ENCODE measurements around the gene RAB8B.
"Not testable (repeated sequence)": the region's sequence is repeated elsewhere in the genome, so short reads cannot be mapped to it uniquely, and the experiment has no call there.

RAB8B gene

DNA sequence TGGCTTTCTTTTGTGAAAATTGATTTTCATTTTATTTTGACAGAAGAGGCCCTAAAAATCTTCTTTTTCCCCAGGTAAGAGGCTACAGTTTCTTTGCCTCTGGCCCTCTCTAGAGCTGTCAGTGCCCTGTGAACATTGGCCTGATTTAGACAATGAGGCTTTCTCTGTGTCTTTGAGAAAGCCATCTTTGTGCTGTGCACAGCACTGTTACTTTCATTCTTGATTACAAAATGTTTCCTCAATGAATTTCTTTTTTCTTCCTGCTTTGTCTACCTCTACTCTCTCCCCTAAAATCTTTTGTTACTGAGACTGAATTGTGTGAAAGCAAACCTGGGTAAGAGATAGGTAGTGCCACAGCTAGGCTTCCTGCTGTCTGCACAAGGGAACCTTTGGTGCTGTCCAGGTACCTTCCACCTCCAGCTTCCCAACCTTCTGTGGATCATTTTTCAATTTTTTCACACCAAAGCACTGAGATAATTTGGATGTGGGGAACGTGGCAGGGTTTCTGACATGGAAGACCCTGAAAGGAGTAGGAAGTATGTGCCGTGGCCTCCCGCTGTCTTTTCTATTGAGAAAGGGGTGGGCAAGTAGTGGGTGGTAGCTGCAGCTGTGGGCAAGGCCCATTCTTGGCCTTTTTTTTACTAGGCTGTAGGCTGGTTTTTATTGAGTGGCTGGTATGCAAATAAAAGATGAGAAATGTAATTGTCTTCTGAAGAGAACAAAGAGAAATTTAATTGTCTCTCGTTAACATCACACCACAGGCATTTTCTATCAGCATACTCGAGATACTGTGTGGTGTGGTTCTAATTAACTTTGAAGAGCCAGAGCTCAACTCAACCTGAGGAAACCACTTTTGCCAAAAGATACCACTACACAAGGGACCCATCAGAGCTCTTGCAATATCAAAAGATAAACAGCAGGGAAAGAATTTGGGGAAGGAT is 21.0 kb downstream of the RAB8B start:
- peak; percentile 33 for DNase-seq

DNA sequence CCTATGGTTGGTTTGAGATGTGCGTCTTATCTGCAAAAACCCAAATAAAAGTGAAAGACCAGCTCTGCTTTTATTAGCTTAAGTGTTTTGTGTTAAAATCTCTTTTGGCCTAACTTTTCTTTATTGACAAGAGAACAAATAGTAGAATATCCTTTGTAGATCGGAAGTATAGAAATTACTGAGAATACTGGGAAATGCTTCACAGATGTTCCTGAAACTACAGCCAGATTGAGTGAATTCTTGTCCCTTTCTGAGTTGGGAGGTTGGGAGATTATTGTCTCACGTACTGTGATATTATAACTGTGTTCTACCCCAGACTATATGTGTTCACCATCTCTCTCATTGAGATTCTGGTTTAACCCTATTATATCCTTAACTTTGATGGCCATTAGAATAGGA is 21.7 kb downstream of the RAB8B start:
- no peak for DNase-seq

GRCh38 chr15:63211549-63211948 is 22.1 kb downstream of the RAB8B start:
- DNase-seq: no peak

GRCh38 chr15:63212050-63213004 is 22.9 kb downstream of the RAB8B start:
- no peak for DNase-seq

GRCh38 chr15:63218100-63218808 is 28.8 kb downstream of the RAB8B start:
- DNase-seq: no peak

DNA sequence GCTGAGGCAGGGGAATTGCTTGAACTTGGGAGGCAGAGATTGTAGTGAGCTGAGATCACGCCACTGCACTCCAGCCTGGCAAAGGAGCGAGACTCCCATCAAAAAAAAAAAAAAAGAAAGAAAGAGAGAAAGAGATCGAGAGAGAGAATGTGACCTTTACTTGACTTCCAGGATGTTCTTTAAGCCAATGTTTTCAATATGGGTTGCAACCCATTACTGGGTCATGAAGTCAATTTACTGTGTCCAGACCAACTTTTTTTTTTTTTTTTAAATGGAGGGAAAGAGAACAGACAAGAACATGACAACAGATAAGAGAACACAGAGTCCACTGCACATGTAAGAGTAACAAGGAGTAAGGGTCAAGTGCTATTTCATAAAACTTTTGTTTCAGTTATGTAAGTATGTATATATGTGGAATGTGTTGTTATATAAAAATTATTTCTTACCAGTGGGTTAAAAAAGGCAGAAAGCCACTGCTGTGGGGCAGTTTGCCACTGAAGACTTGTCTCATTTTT is 29.8 kb downstream of the RAB8B start:
- DNase-seq: no peak

GRCh38 chr15:63221346-63221745 is 31.9 kb downstream of the RAB8B start:
- DNase-seq: no peak

DNA sequence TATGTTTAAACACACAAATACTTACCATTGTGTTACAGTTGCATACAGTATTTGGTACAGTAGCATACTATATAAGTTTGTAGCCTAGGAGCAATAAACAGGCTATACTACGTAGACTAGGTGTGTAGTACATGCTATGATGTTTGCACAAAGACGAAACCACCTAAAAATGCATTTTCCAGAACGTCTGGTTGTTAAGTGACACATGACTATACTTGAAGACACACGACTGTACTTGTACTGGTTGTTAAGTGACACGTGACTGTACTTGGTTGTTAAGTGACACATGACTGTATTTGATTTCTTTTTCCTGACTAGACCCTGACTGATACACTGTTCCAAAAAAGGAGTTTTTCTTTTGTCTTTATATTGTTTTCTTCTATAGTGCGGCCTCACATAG is 34.1 kb downstream of the RAB8B start:
- DNase-seq: no peak

- no peak for DNase-seq
Measured at GRCh38 chr15:63225381-63225780, 36.0 kb downstream of the RAB8B start.

GRCh38 chr15:63226155-63226883 is 36.9 kb downstream of the RAB8B start:
- DNase-seq: no peak

- no peak for DNase-seq
Measured at GRCh38 chr15:63226966-63227401, 37.6 kb downstream of the RAB8B start.

DNA sequence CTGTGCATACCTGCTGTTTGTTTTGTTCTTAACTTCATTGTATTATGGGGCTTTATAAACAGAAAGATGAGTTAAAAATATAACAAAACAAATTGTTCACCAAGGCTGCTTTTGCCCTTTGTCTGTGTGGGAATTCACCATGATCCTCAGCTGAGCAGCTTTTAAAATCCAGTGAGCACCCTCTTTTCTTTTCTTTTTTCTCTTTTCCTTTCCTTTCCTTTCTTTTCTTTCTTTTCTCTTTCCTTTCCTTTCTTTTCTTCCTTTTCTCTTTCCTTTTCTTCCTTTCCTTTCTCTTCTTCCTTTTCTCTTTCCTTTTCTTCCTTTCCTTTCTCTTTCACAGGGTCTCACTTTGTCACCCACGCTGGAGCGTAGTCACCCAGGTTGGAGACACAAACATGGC is 38.3 kb downstream of the RAB8B start:
- no peak for DNase-seq

- DNase-seq: no peak
Measured at GRCh38 chr15:63231206-63231605, 41.8 kb downstream of the RAB8B start.

DNA sequence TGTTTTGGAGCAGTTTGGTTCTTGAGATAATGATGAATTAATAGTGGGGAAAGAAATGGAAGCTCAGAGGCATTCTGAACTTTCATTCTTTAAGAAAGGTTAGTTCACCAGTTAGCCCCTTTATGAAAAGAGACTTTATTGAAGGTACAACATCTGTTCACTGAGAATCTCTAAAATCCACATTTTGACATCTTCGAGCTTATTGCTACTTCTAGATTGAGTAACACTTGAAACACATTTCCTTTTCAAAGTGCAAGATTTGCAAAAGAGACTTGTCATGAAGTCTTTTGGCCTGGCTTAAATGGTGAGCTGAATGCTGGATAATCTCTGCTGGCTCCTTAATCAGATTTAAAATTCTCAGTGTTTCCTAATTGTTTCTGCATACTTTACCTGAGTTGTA is 42.3 kb downstream of the RAB8B start:
- no peak for DNase-seq

DNA sequence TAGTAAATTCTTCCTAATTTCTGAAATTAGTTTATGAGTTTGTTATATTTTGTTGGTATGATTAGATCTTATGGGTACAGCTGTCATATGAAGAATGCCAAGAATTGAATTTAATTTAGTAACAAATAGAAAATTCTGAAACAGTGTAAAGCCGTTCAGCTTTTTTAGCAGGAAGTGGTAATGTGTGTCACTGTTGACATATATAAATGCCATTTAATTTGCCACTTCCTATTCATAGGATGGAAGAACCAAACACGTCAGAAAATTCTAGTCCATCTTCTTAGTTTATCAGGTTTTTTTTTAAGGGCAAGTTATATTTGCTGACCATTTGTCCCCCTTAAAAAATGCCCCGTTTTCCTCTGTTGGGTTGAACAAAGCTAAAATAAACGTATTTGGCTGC is 43.0 kb downstream of the RAB8B start:
- no peak for DNase-seq

DNA sequence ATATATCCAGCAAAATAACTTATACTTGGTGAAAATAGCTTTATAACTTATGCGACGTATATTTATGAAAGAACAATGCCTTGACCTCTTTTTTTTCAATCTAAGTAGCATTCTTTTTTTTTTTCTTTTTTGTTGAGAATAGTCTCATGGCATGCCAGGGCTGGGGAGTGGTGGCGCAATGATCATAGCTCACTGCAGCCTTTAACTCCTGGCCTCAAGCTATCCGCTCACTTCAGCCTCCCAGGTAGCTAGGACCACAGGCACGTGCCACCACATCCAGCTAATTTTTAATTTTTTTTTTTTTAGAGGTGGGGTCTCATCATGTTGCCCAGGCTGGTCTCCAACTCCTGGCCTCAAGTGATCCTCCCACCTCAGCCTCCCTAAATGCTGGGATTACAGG is 43.5 kb downstream of the RAB8B start:
- no peak for DNase-seq

- no peak for DNase-seq
Measured at GRCh38 chr15:63233667-63234423, 44.4 kb downstream of the RAB8B start.

DNA sequence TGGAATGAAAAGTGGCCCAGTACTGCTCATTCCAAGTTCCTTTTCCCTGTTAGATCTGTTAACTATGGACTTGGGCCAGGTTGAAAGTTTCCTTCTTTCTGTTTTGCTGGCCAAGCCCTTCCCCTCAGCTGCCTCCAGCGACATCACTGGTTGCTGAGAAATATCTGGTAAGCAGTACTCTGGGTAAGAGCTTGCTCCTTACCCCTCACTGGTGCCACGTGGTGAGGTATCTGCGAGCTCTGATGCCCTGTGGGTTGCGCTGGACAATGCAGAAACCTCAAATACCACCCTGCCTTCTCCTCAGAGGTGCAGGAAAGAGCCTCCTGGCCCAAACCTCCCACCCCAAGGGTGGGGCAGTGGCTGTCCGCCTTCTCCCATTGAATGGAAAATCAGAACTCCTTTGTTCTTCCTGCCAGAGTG is 45.1 kb downstream of the RAB8B start:
- DNase-seq: no peak

GRCh38 chr15:63236272-63236671 is 46.9 kb downstream of the RAB8B start:
- DNase-seq: no peak

DNA sequence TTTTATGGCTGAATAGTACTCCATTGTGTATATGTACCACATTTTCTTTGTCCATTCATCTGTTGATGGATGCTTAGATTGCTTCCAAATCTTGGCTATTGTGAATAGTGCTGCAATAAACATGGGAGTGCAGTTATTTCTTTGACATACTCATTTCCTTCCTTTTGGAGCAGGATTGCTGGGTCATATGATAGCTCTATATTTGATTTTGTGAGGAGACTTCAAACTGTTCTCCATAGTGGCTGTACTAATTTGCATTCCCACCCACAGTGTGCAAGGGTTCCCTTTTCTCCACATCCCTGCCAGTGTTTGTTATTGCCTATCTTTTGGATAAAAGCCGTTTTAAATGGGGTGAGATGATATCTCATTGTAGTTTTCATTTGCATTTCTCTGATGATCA is 47.7 kb downstream of the RAB8B start:
- DNase-seq: not testable (repeated sequence)

DNA sequence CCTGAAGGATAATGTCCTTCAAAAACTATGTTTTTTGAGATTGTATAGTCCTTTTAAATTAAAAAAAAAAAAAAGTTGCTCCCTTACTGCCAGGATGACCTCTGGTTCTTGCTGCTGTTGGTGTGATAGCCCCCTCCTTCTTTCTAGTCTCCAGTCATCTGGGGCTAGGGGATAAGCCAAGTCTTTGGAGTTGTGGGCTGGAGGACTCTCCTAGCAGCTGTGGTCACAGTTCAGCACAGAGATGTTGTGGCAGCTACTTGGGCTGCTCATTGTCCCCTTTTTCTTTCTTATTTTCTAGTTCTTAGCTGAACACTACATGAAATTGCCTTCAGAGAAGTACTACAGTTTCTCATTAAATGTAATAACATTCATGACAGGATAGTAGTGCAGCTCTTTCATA is 48.8 kb downstream of the RAB8B start:
- no peak for DNase-seq
